Fibroblast of the conjunctiva (primary cell): Measurements from ENCODE around the gene CCT2.

Experiments used
- DNase-seq: peaks from one replicate; pipeline ENCODE4 v3.0.0-alpha.2; 2010; ENCODE audit warnings: low read depth

The CCT2 gene

DNA sequence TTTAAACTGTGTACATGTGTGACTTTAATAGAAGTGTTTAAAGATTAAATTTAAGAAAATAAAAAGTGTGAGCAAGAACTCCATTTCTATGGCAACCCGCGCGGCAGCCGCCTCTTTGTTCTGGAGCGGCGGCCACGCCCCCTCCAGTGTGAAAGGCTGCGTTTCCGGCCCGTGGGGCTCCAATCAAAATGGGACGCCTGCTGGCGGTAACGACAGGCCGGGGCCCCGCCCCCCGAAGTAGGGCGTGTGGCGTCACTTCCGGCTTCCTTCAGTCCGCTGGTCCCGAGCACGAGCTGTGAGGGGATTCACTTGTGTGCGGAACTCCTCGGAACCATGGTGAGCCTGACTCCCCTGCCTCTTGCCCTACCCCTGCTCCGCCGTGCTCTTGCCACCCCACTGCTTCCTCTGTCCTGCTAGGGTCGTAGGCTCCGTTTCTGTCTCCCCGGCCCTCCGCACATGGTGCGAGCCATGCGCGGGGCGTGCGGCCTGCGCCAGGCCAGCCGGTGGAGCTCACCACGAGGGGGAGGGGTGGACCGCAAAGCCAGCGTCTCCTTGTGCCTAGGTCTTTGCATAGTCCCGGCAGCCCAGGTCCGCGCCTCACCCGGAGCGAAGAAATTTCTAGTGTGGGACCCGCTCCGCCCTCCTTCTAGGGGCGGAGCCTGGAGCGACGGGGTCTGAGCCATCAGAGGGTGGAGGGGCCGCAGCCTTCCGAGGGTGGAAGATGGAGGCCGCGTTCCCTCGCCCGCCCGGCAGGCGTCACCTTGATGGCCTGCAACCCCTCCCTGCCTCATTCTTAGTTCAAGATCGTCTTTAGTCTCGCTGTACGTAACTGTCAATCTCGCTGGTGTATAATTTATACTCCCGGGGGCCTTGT, at the start of gene CCT2:
Gene CCT2 (plus strand): TSS at position 271 of the 874 bp plus-strand sequence. CDS start 63 bp downstream, at position 334.
- peak; percentile 90 for DNase-seq

- peak; percentile 39 for DNase-seq
Observed at GRCh38 chr12:69540987-69541386, 44.3 kb upstream of the CCT2 start.

DNA sequence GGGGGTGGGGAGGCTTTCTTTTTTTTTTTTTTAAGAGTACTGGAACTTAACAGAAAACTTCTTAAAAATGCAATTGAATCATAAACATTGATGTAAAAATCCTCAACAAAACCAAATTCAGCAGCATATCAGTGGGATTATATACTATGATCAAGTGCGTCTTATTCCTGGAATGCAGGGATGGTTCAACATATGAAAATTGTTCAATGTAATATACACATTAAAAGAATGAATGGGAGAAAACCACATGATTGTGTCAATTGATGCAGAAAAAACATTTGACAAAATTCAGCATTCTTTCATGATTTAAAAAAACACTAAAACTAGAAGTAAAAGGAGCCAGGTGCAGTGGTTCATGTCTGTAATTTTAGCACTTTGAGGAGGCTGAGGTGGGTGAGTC, 41.2 kb upstream of the CCT2 start:
- DNase-seq, result no peak

GRCh38 chr12:69545081-69545480, 40.2 kb upstream of the CCT2 start:
- DNase-seq, result no peak

GRCh38 chr12:69546693-69547438, 38.4 kb upstream of the CCT2 start:
- no peak for DNase-seq

DNA sequence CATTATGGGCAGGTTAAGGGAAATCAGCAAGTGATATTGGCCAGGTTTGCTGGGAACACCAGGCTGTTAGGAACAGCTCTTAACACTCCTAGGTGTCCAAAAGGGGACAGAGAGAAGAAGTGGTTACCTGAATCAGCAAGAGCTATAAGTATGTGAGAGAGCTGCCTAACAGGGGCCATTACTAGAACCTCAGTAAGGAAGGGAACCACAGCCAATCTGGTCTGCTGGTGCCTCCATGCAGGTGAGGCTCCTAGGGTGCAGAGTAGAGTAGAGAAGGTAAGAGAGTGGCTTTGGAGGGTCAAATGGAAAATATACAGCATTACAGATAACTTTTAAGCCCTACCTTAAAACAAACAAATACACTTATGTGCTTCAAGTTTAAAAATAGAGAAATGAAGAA, 36.6 kb upstream of the CCT2 start:
- no peak for DNase-seq

GRCh38 chr12:69550569-69551350, 34.5 kb upstream of the CCT2 start:
- DNase-seq, result no peak

DNA sequence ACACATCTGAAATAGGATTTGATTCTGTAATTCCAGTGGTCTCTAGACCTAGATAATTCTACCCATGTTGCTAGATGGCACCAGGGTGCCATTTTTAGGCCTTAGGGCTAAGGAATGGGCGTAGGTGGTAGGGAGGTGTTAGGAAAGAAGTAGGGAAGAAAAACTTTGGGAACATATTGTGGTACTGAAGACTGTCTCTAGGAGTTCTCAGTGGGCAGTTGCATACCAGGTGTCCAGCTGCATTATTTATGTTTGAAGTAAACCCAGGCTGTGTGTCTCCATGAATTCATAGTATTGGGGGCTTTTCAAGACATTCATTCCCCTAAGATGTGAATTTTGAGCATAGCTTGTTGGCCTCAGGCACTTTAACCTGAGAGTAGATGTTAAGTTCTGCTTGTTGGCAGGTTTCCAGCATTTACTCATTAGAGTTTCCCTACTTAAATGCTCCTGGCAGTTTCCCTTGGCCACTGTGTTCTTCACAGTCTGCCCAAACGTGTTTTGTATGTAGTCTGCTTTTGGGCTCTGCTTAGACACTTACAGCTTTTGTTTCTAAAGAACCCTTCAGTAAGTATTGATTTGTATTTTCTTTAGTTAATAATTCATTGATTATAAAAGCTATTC, 31.5 kb upstream of the CCT2 start:
- DNase-seq, result no peak

- peak; percentile 74 for DNase-seq
Observed at GRCh38 chr12:69555461-69555860, 29.8 kb upstream of the CCT2 start.

- no peak for DNase-seq
Observed at GRCh38 chr12:69556383-69556782, 28.9 kb upstream of the CCT2 start.

GRCh38 chr12:69563166-69563762, 22.0 kb upstream of the CCT2 start:
- DNase-seq, result no peak

GRCh38 chr12:69566603-69567002, 18.7 kb upstream of the CCT2 start:
- no peak for DNase-seq

GRCh38 chr12:69569236-69569635, 16.0 kb upstream of the CCT2 start:
- no peak for DNase-seq

- DNase-seq, result no peak
Observed at GRCh38 chr12:69570000-69570516, 15.2 kb upstream of the CCT2 start.

- peak; percentile 67 for DNase-seq
Observed at GRCh38 chr12:69570545-69571399, 14.5 kb upstream of the CCT2 start.

DNA sequence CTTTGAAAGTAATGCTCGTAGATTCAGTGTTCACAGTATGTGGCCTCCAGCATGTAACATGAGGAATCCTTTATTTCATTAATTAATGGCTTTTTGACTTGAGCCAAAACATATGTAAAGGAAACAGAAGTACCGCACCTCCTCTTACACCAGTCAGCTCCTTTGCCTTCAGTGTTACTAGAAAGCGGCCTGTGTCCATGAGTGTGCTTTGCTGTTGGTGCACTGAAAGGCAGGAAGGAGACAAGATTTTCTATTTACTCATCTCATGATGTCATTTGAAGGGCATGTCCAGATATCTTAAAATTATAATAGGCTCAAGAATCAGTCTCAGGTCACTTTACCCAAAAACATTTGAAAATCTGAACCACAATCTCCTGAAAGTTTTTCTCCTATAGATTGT, 9.9 kb upstream of the CCT2 start:
- DNase-seq, result no peak

GRCh38 chr12:69578283-69578682, 7.0 kb upstream of the CCT2 start:
- DNase-seq, result no peak

DNA sequence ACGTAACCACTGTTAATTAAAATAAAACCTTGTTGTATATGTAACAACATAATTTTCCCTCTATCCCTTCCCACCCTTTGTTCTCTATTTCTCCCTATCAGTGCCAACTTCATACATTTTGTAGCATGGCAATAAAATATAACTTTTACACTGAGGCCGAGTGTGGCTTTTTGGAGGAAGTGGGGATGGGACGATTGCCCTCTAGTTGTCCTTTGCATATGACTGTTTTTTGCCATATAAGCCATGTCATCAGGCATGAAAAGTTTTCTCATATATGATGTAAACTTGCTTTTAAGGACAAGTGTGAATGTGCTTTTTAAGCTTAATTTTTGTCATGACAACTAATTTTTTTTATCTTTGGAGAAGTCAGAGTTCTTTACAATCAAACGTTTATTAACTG, 6.2 kb upstream of the CCT2 start:
- DNase-seq, result no peak

- no peak for DNase-seq
Observed at GRCh38 chr12:69580074-69580473, 5.2 kb upstream of the CCT2 start.

- DNase-seq, result no peak
Observed at GRCh38 chr12:69583203-69583602, 2.1 kb upstream of the CCT2 start.
